Liver (tissue), 9 donors: ENCODE data around the gene EPC1. TPM values are rescaled to one million over a fixed set of nuclear protein-coding genes. Genes with fewer than 3 reads are reported as not detected.

ENCODE experiments used
- DNase-seq: peaks from one replicate; pipeline ENCODE4 v3.0.0-alpha.2; 2017; ENCODE audit warnings: low spot score
- H3K27ac ChIP-seq, 2 donors: one replicate each; pipeline ENCODE4 v1.7.0; 2013; ENCODE audit warnings: inconsistent platforms in 2 of 2, low read length in 2 of 2, control low read depth in 1 of 2, low read depth in 1 of 2, mild to moderate bottlenecking in 1 of 2
- H3K27me3 ChIP-seq, 4 donors: one replicate each; pipeline versions ENCODE4 v1.6.1 to v1.7.0; 2013; ENCODE audit warnings: low read length in 3 of 4, inconsistent platforms in 1 of 4, mild to moderate bottlenecking in 1 of 4, moderate library complexity in 1 of 4; ENCODE audit not compliant: control insufficient read depth in 4 of 4, insufficient read depth in 4 of 4
- H3K36me3 ChIP-seq, 4 donors: one replicate each; pipeline versions ENCODE4 v1.6.1 to v1.7.0; 2013; ENCODE audit warnings: low read length in 3 of 4, mild to moderate bottlenecking in 3 of 4, low read depth in 1 of 4, moderate library complexity in 1 of 4; ENCODE audit not compliant: control insufficient read depth in 4 of 4, insufficient read depth in 3 of 4
- H3K4me1 ChIP-seq, 4 donors: one replicate each; pipeline versions ENCODE4 v1.6.1 to v1.7.0; 2013; ENCODE audit warnings: low read length in 3 of 4, mild to moderate bottlenecking in 3 of 4, moderate library complexity in 1 of 4; ENCODE audit not compliant: control insufficient read depth in 4 of 4, insufficient read depth in 4 of 4
- H3K4me3 ChIP-seq, 3 donors: one replicate each; pipeline versions ENCODE4 v1.6.1 to v1.7.0; 2013; ENCODE audit warnings: low read length in 3 of 3, control low read depth in 1 of 3, low read depth in 1 of 3, mild to moderate bottlenecking in 1 of 3
- H3K9ac ChIP-seq, 2 donors: one replicate each; pipeline ENCODE4 v1.7.0; 2013; ENCODE audit warnings: low read length in 2 of 2, mild to moderate bottlenecking in 2 of 2, moderate library complexity in 2 of 2, control low read depth in 1 of 2, low read depth in 1 of 2
- H3K9me3 ChIP-seq, 4 donors: one replicate each; pipeline versions ENCODE4 v1.6.1 to v1.7.0; 2013; ENCODE audit warnings: low read length in 3 of 4; ENCODE audit not compliant: control insufficient read depth in 4 of 4
- ATF3 ChIP-seq: IDR thresholded peaks from 2 replicates; pipeline ENCODE4 v1.6.1; 2016; ENCODE audit warnings: antibody characterized with exemption
- CTCF ChIP-seq: fragments of 150-350 bp; IDR thresholded peaks from 2 replicates; pipeline ENCODE4 v1.5.1; 2017; ENCODE audit warnings: improper control_type of control experiment, low read depth, low read length; ENCODE audit not compliant: missing input control
- EGR1 ChIP-seq, 2 donors: IDR thresholded peaks; 2 replicates each; pipeline ENCODE4 v1.6.1; 2016 to 2018; ENCODE audit warnings: antibody characterized with exemption in 2 of 2, low read depth in 2 of 2
- FOXA1 ChIP-seq: IDR thresholded peaks from 2 replicates; pipeline ENCODE4 v1.6.1; 2016; ENCODE audit warnings: antibody characterized with exemption
- FOXA2 ChIP-seq: IDR thresholded peaks from 2 replicates; pipeline ENCODE4 v1.6.1; 2016; ENCODE audit warnings: antibody characterized with exemption
- GABPA ChIP-seq, 2 donors: IDR thresholded peaks in 1 of 2; conservative IDR thresholded peaks in 1 of 2; 2 replicates each; pipeline ENCODE4 v1.6.1; 2016; ENCODE audit warnings: antibody characterized with exemption in 2 of 2, mild to moderate bottlenecking in 1 of 2, moderate library complexity in 1 of 2
- HNF4A ChIP-seq, 2 donors: conservative IDR thresholded peaks; 2 replicates each; pipeline ENCODE4 v1.6.1; 2016; ENCODE audit warnings: antibody characterized with exemption in 2 of 2, mild to moderate bottlenecking in 2 of 2
- JUND ChIP-seq, 2 donors: IDR thresholded peaks; 2 replicates each; pipeline ENCODE4 v1.6.1; 2016; ENCODE audit warnings: antibody characterized with exemption in 2 of 2
- MAX ChIP-seq: IDR thresholded peaks from 2 replicates; pipeline ENCODE4 v1.6.1; 2016; ENCODE audit warnings: antibody characterized with exemption
- NR2F2 ChIP-seq: IDR thresholded peaks from 2 replicates; pipeline ENCODE4 v1.6.1; 2016; ENCODE audit warnings: antibody characterized with exemption
- REST ChIP-seq: IDR thresholded peaks from 2 replicates; pipeline ENCODE4 v1.6.1; 2016; ENCODE audit warnings: antibody characterized with exemption, mild to moderate bottlenecking
- RXRA ChIP-seq, 2 donors: IDR thresholded peaks; 2 replicates each; pipeline ENCODE4 v1.6.1; 2017 to 2018; ENCODE audit warnings: antibody characterized with exemption in 2 of 2, mild to moderate bottlenecking in 1 of 2
- SP1 ChIP-seq: IDR thresholded peaks from 2 replicates; pipeline ENCODE4 v1.6.1; 2018; ENCODE audit warnings: antibody characterized with exemption, mild to moderate bottlenecking
- TAF1 ChIP-seq: conservative IDR thresholded peaks from 2 replicates; pipeline ENCODE4 v1.6.1; 2016; ENCODE audit warnings: antibody characterized with exemption, mild to moderate bottlenecking
- YY1 ChIP-seq: IDR thresholded peaks from 2 replicates; pipeline ENCODE4 v1.6.1; 2016; ENCODE audit warnings: antibody characterized with exemption, mild to moderate bottlenecking
- ZBTB33 ChIP-seq: IDR thresholded peaks from 2 replicates; pipeline ENCODE4 v1.6.1; 2016; ENCODE audit warnings: antibody characterized with exemption
- WGBS: extraction: QIAGEN DNeasy Blood & Tissue Kit; methylation state at CpG from one replicate; pipeline ENCODE4 v1.1.7; 2013; 5-methylcytosine and 5-hydroxymethylcytosine counted together
- polyA plus RNA-seq, 2 donors: library from polyadenylated mRNA; stranded (reverse) in 1 of 2; unstranded in 1 of 2; fragments of 200-250 nt in 1 of 2; fragments of >200 nt in 1 of 2; fragmentation: Nextera tagmentation in 1 of 2; extraction: Ambion mirVana in 1 of 2; gene quantifications; one replicate each; pipeline versions ENCODE4 v1.2.1 to v1.2.3, GENCODE V29; 2013 to 2015
- total RNA-seq, 2 donors: library from RNA; depleted of rRNA; stranded (reverse); fragments of >200 nt; gene quantifications; one replicate each; pipeline ENCODE4 v1.2.3, GENCODE V29; 2014
- donor health status: healthy.
- donor health status: healthy.
- donor health status: healthy.
- donor health status: healthy.
- donor health status: healthy.

The EPC1 gene
- total and polyA plus RNA-seq, 4 donors: 5.6 to 30.9 (median 16.0) TPM

GRCh38 chr10:32331606-32332005, 15.4 kb downstream of the EPC1 start:
- Histone ChIP-seq H3K27me3 (no peaks in the 10 kb centered on the region), H3K9ac (no peak overlapping the region), H3K27ac (no peak overlapping the region), H3K4me3 (no peak overlapping the region), H3K4me1 (peaks cover 5 to 58% (median 19%) of the 10 kb centered on the region in 4 donors), H3K36me3 (no peaks in the 10 kb centered on the region), H3K9me3 (no peaks in the 10 kb centered on the region)
- no peak for DNase-seq
- TF ChIP-seq EGR1 (IDR thresholded peaks at IDR 0.05; ENCODE audit: low read depth in 2 of 2) (no peak), SP1 (no peak), MAX (no peak), JUND (IDR thresholded peaks at IDR 0.05) (no peak), HNF4A (conservative IDR thresholded peaks at IDR 0.05) (no peak)

- DNase-seq: no peak
- Histone ChIP-seq H3K9ac (no peak overlapping the region), H3K9me3 (no peaks in the 10 kb centered on the region), H3K27me3 (no peaks in the 10 kb centered on the region), H3K36me3 (no peaks in the 10 kb centered on the region), H3K27ac (no peak overlapping the region), H3K4me1 (peaks cover 5 to 59% (median 20%) of the 10 kb centered on the region in 4 donors), H3K4me3 (no peak overlapping the region)
- WGBS: 63% methylated on average over 2 of the region's 2 CpGs
- TF ChIP-seq ZBTB33 (no peak), FOXA2 (no peak), JUND (IDR thresholded peaks at IDR 0.05) (no peak), GABPA (IDR thresholded peaks at IDR 0.05 in 1 of 2, conservative IDR thresholded peaks at IDR 0.05 in 1 of 2) (no peak), HNF4A (conservative IDR thresholded peaks at IDR 0.05) (no peak), TAF1 (no peak), RXRA (IDR thresholded peaks at IDR 0.05) (no peak), ATF3 (no peak), YY1 (no peak), CTCF (no peak), FOXA1 (no peak), REST (no peak), SP1 (no peak), NR2F2 (no peak)
These were observed 16.7 kb downstream of the EPC1 start for GRCh38 chr10:32330214-32330613.
